SKM-1 (cell line): Measurements from ENCODE around the gene EHD2.
"Not testable (repeated sequence)": the region's sequence is repeated elsewhere in the genome, so short reads cannot be mapped to it uniquely, and the experiment has no call there.

Source experiments
- DNase-seq: peaks from one replicate; lab custom pipeline; 2025; ENCODE audit not compliant: unreplicated experiment; lab: John Stamatoyannopoulos, UW

Gene EHD2

DNA sequence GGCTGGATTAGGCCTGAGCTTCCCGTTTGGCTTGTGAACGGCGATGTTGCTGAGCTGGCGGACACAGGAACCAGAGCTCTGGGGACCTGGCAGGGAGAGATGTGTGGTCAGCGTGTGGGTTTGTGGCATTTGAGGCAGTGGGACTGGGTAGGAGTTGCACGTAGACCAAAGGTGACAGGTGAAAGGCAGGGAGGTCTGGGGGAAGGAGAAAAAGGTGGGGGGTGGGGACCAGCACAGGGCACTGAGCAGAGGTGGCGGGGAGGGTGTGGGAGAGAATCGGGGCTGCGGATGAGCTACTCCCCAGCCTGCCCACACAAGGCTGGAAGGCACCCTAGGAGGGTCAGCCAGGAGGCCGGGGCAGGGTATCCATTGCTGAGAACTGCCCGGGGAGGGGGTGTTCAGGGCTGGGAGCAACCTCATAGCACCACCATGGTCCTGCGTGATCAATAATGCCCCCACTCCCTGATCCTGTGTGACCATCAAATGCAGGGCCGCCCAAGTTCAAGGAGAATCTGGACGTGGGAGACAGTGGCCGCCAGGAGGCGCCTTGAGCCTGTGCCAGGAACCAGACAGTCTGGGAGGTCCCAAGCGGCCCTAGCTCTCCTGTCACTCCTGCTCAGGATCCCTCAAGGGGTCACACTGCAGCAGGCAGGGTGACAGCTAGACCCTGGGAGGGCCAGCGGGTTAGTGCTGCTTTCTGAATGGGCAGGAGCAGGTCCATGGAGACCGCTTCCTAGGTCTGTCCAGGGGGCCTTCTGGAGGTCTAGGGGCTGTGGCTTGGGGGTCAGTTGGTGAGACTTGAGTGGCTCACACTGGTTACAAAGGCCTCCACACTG lies 52.5 kb downstream of the EHD2 start:
- no peak for DNase-seq

DNA sequence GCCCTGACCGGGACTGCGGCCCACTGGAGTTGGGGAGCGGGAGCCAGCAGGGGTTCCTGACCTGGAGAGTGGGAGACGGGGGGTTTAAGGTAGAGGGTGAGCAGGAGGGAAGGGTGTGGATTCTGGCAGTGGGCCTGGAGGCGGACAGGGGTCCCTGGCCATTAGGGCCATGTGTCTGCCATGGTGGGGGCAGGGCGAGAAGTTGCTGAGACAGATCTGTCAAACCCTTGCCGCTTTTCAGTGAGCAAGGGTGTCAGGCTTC lies 53.1 kb downstream of the EHD2 start:
- DNase-seq = no peak

DNA sequence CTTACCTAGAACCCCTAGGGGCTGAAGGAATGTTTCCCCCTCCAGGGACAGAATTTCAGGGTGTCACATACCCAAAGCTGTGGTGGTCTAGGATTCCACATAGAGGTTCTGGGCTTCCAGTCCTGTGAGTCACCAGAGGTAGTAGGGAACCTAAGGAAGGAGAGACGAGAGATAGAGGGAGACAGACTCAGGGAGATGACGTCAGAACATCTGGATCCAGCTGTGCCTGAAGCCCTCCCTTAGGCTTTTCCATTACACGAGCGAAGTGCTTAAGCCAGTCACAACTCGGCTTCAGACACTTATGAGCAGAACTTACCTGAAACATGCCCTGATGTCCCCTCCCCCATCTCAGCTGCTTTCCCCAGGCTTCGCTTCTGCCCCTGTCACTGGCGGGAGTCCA lies 53.4 kb downstream of the EHD2 start:
- DNase-seq = no peak

DNA sequence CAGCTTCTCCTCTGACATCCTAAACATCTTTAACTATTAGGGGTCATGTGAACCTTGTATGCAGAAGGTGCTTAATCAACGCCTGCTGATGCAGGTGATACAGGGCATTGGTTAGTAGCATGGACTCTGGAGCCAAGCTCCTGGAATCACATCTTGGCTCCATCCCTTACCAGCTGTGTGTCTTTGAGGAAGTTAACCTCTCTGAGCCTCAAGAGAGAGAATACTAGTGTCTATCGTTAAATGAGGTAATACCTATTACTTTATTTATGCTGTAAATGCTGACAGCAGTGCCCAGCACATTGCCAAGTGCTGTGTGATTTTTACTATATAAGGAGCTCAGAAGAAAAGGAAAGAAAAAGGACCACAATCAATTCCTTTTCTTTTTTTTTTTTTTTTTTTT lies 54.1 kb downstream of the EHD2 start:
- DNase-seq = no peak

DNA sequence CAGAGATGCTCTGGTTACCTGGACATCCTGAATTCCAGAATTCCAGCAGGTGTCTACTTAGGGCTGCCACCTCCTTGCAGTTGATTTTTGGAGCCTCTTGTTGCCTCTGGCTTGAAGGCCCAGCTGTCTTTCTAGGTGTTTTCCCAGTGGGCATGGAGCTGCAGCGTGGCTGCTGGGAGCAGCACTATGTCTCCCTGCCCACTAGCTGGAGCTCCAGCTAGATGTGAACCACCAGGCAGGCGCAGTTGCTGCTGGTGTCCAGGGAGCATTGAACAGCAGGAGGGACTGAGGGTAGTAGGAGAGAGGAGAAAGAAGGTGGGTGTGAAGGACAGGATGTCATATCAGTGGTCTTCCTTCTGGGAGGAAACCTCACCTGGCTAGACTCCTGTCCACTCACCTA lies 55.4 kb downstream of the EHD2 start:
- DNase-seq = no peak

DNA sequence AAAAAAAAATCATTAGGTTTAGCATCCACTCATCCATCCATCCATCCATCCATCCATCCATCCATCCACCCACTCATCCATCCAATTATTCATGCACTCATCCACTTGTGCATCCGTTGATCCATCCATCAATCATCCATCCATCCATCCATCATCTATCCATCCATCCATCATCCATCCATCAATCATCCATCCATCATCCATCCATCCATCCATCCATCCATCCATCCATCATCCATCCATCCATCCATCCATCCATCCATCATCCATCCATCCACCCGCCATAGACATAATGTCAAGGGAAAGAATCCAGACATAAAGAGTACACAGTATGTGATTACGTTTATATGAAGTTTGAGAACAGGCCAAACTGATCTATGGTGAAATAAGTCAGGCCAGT lies 56.3 kb downstream of the EHD2 start:
- DNase-seq = no peak

DNA sequence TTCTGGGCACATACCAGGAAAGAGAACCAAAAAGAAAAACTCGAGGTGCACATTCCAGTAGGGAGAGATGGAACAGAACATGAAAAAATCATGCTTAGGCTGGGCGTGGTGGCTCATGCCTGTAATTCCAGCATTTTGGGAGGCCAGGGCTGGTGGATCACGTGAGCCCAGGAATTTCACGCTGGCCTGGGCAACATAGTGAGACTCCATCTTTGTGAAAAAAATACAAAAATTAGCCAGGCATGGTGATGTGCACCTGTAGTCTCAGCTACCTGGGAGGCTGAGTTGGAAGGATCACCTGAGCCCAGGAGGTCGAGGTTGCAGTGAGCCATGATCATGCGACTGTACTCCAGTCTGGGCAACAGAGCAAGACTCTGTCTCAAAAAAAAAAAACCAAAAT lies 58.1 kb downstream of the EHD2 start:
- DNase-seq = not testable (repeated sequence)

DNA sequence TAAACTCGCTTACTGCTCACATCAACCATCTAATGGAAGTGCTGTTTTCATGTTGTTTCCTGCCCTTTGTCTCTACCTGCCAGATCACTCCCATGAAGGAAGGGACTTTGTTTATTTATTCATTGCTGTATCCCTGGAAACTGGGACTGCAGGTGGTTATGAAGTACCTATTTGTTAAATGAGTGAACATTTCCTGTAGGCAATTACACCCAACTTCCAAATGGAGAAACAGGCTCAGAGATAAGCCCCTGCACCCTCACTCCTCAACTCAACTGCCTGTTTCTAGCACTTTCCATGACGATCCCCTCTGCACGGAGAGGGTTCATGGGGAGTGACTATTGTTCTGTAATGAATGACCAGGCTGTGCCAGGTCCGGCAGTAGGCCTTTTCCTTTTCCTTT lies 63.3 kb downstream of the EHD2 start:
- no peak for DNase-seq

DNA sequence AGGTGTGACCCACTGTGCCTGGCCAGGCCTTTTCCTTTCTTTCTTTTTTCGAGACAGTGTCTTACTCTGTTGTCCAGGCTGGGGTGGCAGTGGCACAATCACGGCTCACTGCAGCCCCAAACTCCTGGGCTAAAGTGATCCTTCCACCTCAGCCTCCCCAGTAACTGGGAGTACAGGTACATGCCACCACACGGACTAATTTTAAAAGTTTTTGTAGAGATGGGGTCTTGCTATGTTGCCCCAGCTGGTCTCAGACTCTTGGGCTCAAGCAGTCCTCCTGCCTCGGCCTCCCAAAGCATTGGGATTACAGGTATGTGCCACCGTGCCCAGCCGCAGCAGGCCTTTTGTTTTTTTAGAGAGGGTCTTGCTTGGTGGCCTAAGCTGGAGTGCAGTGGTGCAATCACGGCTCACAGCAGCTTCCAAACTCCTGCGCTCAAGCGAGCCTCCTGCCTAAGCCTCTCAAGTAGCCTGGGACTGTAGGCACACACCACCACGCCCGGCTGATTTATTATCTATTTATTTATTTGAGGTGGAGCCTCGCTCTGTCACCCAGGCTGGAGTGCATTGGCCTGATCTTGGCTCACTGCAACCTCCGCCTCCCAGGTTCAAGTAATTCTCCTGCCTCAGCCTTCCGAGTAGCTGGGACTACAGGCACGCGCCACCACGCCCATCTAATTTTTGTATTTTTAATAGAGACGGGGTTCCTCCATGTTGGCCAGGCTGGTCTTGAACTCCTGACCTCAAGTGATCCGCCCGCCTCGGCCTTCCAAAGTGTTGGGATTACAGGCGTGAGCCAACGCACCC lies 64.2 kb downstream of the EHD2 start:
- not testable (repeated sequence) for DNase-seq

DNA sequence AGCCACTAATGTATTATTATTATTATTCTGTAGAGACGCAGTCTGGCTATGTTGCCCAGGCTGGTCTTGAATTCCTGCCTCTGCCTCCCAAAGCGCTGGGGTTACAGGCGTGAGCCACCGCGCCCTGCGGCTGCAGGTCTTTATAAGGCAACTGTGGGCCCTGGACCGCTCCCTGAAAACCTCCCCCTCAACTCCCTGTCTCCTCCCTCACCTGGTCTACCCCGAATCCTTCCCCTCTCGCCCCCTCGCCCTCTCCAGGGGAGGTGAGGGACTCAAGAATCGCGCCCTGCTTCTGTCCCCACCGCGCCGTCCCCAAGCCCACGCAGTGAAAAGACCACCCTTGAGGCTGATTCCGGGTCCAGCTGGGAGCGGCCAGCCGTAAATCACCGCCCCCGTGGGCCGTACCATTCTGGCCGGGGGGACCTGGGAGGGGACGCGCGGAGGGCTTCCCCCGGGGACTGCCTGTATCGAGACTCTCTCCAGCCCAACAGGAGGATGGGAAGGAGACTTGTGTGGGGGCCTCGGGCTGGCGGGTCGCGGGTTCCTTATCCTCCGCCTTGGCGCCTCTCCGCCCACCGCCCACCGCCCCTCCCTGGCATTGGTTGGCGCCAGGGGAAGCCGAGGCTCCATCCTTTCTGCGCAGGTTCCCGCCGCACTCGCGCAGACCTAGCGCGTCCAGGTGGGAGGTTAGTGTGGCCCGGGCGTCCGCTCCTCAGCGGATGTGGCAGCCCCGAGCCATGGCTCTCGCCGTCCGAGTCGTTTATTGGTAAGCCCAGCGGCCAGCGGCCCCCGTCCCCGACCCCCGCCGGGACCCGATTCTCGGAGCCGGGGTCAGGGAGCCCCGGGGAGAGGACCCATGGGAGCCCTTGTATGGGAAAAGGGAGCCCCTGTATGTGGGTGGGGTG lies 65.1 kb downstream of the EHD2 start, which contains the start of gene SELENOW:
Gene SELENOW (plus strand): TSS at position 655 of the 905 bp plus-strand sequence. CDS start 83 bp downstream, at position 738.
- no peak for DNase-seq

DNA sequence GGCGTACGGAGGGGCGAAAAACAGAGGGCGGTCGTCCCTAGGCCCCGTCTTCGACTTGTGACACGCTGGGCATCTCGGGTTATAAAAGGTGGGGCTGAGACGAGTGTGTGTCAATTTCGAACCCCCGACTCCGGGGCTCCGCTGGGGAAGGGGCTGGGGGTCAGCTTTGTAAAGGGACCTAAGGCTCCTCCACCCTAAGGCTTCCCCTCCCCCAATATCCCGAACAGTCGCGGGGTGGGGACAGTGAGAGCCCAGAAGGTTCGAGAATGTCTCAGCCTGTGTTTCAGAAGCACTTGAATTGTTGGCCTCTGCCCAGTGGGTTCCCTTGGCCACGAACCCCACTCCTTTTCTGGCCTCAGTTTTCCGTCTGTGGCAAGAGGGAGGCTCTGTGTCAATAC lies 65.7 kb downstream of the EHD2 start:
- DNase-seq = no peak

DNA sequence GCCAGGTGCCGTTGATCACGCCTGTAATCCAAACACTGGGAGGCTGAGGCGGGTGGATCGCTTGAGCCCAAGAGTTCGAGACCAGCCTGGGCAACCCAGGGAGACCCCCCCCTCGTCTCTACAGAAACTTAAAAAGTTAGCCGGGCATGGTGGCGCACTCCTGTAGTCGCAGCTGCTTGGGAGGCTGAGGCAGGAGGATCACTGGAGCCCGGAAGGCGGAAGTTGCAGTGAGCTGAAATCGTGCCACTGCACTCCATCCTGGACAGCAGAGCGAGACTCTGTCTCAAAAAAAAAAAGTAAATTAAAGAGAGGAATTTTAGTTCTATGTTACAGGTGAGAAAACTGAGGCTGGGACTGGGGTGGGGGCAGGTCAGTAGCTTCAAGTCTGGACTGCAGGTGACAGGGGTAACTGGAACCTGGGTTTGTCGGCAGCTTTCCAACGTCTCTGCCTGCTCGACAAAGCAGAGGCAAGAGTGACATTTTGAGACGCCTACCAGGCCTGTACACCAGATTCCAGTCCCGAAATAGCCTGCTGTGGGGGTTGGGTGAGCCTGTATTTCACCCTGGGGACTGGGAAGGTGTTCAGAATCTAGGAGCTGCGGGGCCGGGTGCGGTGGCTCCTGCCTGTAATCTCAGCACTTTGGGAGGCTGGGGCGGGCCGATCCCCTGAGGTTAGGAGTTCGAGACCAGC lies 66.4 kb downstream of the EHD2 start:
- DNase-seq = no peak

DNA sequence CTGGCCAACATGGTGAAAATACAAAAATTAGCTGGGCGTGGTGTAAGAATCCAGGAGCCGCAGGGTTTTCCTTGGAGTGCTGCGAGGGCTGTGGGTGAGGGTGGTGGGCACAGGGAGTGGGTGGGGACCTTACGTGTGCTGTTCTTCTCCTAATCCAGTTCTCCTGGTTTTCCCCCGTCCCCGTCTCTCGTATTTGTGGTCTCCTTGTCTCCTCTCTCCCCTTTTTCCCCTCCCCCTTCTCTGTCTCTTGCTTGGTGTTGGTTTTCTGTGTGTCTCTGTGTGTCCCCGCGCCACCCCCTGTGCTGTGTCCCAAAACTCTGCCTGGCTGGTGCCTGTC lies 67.0 kb downstream of the EHD2 start:
- DNase-seq = no peak

DNA sequence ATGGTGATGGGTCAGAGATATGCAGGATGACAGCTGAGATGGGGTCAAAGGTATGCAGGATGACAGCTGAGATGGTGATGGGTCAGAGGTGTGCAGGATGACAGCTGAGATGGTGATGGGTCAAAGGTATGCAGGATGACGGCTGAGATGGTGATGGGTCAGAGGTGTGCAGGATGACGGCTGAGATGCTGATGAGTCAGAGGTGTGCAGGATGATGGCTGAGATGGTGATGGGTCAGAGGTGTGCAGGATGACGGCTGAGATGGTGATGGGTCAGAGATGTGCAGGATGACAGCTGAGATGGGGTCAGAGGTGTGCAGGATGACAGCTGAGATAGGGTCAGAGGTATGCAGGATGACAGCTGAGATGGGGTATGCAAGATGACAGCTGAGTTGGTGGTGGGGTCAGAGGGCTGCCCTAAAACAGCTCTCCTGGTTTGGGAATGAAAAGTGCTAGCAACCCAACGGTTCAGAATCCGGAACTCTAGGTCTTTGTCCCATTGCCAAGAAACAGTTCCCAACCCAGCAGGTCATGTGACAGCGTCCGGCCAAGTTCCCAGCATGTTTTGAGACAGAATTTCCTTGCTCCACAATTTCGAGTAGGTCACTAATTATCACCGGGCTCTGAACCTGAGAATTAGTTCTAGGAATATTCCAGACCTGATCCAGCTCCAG lies 68.5 kb downstream of the EHD2 start:
- no peak for DNase-seq

DNA sequence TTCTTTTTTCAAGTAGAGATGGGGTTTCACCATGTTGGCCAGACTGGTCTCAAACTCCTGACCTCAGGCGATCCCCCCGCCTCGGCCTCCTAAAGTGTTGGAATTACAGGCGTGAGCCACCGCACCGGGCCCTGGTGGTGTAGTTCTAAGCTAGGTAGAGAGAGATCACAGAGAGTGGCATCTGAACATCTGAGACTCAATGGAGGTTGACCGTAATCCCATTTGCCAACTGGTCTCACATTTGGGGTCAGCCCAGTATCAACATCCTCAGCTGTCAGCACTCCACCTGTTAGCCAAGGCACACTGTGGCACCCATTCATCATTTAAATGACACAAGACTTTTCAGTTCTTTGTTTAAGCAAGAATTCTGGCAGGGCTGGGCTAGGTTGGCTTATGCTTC lies 73.3 kb downstream of the EHD2 start:
- DNase-seq = no peak

DNA sequence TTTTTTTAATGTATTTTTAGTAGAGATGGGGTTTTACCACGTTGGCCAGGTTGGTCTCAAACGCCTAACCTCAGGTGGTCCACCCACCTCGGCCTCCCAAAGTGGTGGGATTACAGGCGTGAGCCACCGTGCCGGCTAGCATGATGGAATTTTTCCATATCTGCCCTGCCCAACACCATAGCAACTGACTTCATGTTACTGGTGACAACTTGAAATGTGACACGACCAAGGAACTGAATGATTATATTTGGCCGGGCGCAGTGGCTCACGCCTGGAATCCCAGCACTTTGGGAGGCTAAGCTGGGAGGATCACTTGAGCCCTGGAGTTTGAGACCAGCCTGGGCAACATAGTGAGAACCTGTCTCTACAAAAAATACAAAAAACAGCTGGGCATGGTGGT lies 74.1 kb downstream of the EHD2 start:
- DNase-seq = not testable (repeated sequence)

DNA sequence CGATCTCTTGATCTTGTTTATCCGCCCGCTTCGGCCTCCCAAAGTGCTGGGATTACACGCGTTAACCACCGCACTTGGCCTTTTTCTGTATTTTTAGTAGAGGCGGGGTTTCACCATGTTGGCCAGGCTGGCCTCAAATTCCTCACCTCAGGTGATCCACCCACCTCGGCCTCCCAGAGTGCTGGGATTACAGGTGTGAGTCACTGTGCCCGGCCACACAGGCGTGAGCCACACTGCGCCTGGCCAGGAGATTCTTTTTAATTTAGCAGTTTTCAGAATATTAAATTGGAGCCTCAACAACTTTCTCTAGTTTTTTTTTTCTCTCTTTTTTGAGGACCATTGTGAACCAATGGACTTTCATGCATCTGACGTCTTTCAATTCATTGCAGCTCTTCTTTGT lies 76.6 kb downstream of the EHD2 start:
- DNase-seq = not testable (repeated sequence)

DNA sequence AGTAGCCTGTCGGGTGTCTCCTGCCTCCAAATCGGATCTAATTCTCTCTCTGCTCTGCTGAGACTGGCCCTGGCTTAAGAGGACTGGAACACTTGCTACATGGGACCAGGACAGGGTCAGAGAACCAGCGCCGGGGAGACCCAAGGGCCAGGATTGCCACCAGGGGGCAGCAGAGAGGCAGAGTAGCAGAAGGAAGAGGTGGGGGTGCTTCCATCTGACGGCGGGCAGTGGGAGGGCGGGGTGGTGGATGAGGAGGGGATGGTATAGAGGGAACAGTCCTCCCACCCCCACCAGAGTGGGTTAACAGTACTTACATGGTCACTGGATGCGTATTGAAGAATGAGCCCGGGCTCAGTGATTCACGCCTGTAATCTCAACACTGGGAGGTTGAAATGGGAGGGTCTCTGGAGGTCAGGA lies 77.2 kb downstream of the EHD2 start:
- no peak for DNase-seq

DNA sequence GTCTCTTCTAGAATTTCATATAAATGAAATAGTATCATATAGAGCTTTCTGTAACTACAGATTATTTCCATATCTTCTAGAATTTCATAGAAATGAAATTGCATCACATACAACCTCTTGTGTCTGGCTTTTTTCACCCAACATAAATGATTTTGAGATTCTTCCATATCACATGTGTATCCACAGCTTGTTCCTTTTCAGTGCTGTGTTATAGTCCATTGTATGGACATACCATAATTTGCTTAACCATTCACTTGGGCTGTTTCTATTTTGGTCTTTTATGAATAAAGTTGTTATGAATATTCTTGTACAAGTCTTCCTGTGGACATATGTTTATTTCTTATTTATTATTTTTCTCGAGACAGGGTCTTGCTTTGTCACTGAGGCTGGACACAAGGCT lies 79.4 kb downstream of the EHD2 start:
- DNase-seq = no peak
